ENCODE data around the gene SOX1. TPM values are rescaled to one million over a fixed set of nuclear protein-coding genes. Genes with fewer than 3 reads are reported as not detected.

Gene SOX1
- total RNA-seq, 1 donor = not detected

DNA sequence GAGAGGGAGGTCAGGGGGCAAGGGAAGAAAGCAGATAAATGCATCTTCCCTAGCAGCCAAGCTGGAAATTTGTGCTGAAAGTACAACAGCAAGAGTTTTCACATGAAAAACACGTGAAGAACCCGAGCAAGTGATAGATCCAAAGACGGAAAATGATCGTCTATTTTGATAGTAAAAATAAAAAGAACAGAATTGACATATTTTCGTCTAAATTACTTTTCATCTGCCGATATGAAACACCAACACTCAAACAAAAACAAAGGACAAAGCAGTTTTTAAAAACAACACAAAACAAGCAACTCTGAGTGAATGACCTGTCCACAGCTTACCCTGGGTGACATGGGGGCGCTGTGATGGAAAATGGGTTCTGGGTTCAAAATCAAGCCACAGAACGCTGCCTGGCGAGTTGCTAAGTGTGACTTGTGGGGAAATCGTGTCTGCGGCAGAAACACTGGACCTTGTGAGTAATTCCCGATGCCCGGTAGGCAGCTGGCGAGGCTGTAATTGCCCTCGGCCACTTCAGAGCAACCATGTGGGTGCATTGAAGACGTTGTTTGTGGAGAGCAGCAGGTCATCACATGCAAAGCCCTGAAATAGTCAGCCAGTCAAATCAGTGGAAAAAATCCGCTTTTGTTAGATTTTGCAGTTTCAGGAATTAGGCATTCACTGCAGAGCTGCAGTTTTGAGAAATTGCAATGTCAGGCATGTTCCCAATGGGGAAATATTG is 7.4 kb downstream of the SOX1 start:
- DNase-seq (ENCODE audit: low read depth) = no peak
- H3K4me3 ChIP-seq (ENCODE audit: low read depth, low read length) = no peak overlapping the region
- TF ChIP-seq, protein P1, sequence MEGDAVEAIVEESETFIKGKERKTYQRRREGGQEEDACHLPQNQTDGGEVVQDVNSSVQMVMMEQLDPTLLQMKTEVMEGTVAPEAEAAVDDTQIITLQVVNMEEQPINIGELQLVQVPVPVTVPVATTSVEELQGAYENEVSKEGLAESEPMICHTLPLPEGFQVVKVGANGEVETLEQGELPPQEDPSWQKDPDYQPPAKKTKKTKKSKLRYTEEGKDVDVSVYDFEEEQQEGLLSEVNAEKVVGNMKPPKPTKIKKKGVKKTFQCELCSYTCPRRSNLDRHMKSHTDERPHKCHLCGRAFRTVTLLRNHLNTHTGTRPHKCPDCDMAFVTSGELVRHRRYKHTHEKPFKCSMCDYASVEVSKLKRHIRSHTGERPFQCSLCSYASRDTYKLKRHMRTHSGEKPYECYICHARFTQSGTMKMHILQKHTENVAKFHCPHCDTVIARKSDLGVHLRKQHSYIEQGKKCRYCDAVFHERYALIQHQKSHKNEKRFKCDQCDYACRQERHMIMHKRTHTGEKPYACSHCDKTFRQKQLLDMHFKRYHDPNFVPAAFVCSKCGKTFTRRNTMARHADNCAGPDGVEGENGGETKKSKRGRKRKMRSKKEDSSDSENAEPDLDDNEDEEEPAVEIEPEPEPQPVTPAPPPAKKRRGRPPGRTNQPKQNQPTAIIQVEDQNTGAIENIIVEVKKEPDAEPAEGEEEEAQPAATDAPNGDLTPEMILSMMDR (IDR thresholded peaks at IDR 0.05; ENCODE audit: insufficient read depth, low read depth, low read length) = no peak

DNA sequence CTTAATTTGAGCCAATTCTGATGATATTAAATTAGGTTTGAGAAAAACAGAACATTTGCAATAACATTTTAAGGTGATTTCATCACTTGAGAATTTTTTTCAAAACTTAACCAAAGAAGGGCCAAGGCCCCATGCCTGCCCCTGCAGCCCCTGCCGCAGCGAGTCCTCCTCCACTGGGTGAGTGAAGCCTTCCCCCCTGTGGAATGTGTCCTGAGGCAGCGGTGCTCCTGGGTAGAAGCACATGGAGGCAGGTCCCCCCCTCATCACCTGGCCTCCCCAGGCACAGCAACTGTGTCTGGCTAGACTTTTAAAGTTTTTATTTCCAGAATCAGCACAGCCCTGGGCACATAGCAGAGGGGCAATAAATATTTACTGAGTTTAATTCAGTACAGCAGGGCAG is 10.8 kb downstream of the SOX1 start:
- TF ChIP-seq, protein P1 (IDR thresholded peaks at IDR 0.05; ENCODE audit: insufficient read depth, low read depth, low read length) = no peak
- H3K4me3 ChIP-seq (ENCODE audit: low read depth, low read length) = no peak overlapping the region
- no peak for DNase-seq (ENCODE audit: low read depth)

DNA sequence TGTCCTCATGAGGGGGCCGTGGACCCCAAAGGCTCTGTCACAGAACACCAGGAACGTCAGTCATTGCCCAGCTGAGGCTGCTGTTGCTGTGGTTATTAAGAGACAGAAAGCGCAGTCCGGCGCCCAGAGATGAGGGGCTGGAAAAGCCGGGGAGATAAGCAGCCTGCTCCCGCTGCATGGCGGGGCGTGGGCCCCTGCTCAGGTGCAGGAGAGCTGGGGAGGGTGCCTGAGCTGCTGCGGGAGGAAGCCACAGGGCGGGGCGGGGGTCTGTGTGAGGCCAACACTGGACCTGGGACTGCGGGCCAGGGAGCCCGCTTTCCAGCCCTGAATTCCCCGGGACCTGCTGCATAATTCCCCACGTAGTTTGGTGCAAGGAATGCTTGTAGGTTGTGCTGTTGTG is 11.3 kb downstream of the SOX1 start:
- TF ChIP-seq, protein P1 (IDR thresholded peaks at IDR 0.05; ENCODE audit: insufficient read depth, low read depth, low read length) = no peak
- DNase-seq (ENCODE audit: low read depth) = no peak
- no peak overlapping the region for H3K4me3 ChIP-seq (ENCODE audit: low read depth, low read length)

DNA sequence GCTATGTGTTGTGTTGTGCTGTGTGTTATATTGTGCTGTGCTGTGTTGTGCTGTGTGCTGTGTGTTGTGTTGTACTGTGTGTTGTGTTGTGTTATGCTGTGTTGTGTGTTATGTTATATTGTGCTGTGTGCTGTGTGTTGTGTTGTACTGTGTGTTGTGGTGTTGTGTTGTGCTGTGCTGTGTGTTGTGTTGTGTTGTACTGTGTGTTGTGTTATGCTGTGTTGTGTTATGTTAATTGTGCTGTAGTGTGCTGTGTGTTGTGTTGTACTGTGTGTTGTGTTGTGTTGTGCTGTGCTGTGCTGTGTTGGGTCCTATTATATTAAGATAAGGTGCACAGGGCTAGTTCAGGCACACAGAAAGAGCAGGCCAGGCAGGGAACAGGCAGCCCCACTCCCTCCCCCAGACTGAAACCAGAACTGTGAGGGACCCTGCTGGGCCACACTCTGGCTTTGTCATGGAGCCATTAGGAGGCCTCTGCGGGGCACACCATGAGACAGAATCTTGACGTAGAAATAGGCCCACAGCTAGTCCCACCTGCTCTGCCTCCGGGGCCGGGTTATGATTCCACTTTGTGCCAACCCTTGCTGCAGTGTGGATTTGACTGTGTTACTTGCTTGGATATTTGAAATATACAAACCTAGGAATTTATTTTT is 12.1 kb downstream of the SOX1 start:
- TF ChIP-seq, protein P1 (IDR thresholded peaks at IDR 0.05; ENCODE audit: insufficient read depth, low read depth, low read length) = no peak
- H3K4me3 ChIP-seq (ENCODE audit: low read depth, low read length) = no peak overlapping the region
- no peak for DNase-seq (ENCODE audit: low read depth)

DNA sequence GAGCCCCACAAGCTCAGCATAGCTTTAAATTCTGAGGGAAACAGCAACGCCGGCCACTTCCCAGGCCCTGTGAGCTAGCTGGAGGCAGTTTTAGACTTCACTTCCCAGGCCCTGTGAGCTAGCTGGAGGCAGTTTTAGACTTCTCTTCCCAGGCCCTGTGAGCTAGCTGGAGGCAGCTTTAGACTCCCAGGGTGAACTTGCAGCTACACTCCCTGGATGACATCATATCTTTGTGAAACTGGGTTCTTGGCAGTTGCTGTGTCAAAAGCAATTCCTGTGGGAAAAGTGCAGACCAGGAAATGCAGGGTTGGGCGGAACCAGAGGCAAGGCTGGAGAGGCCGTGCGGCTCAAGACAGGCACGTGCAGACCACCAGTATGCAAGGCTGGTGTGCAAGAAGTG is 12.7 kb downstream of the SOX1 start:
- no peak for DNase-seq (ENCODE audit: low read depth)
- TF ChIP-seq, protein P1 (IDR thresholded peaks at IDR 0.05; ENCODE audit: insufficient read depth, low read depth, low read length) = no peak
- H3K4me3 ChIP-seq (ENCODE audit: low read depth, low read length) = no peak overlapping the region

DNA sequence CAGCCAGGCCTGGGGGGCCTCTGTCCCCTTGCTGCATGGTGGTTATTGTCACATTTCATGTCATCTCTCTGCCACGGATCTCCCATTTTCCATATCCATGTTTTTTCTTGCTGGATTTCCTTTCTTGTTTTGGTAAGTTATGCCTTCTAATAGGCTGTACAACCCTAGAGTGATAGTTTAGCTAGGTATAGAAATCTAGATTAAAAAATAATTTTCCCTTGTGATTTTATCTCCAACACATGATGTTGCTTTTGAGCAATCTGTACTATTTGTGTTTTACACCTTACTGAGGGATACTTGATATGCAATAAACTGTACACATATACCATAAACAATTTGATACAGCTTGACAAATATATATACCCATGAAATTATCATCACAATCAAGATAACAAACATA is 17.0 kb downstream of the SOX1 start:
- TF ChIP-seq, protein P1 (IDR thresholded peaks at IDR 0.05; ENCODE audit: insufficient read depth, low read depth, low read length) = no peak
- DNase-seq (ENCODE audit: low read depth) = no peak

More for the DNA sequence above, 17.0 kb downstream of the SOX1 start:
- H3K4me3 ChIP-seq (ENCODE audit: low read depth, low read length) = no peak overlapping the region
